Ascending aorta (tissue), 2 donors: ENCODE measurements around the gene ZNF813. TPM values are rescaled to one million over a fixed set of nuclear protein-coding genes. Genes with fewer than 3 reads are reported as not detected.
"Not testable (repeated sequence)": the region's sequence is repeated elsewhere in the genome, so short reads cannot be mapped to it uniquely, and the experiment has no call there.

Source experiments
- DNase-seq, 2 donors: peaks; one replicate each; pipeline ENCODE4 v3.0.0-alpha.2; 2019; ENCODE audit warnings: low spot score in 2 of 2
- H3K27ac ChIP-seq, 2 donors: fragments of 200-600 bp; sonication (generic); one replicate each; pipeline ENCODE4 v1.5.1; 2016 to 2017; ENCODE audit warnings: mild to moderate bottlenecking in 1 of 2
- H3K27me3 ChIP-seq: fragments of 200-600 bp; sonication (generic); one replicate; pipeline ENCODE4 v1.5.1; 2017
- H3K36me3 ChIP-seq, 2 donors: fragments of 200-600 bp; sonication (generic); one replicate each; pipeline ENCODE4 v1.5.1; 2016
- H3K4me1 ChIP-seq, 2 donors: fragments of 200-600 bp; sonication (generic); one replicate each; pipeline ENCODE4 v1.5.1; 2016 to 2017; ENCODE audit warnings: mild to moderate bottlenecking in 1 of 2
- H3K4me3 ChIP-seq, 2 donors: fragments of 200-600 bp; sonication (generic); one replicate each; pipeline ENCODE4 v1.5.1; 2016 to 2017; ENCODE audit warnings: mild to moderate bottlenecking in 1 of 2
- H3K9me3 ChIP-seq, 2 donors: fragments of 200-600 bp; sonication (generic); one replicate each; pipeline ENCODE4 v1.5.1; 2016
- CTCF ChIP-seq, 3 experiments: fragments of 200-600 bp in 2 of 3; fragments of 450-650 bp in 1 of 3; sonication (generic) in 2 of 3; IDR thresholded peaks; one replicate each; pipeline ENCODE4 v1.5.1; 2016 to 2019; ENCODE audit warnings: antibody characterized with exemption in 3 of 3, mild to moderate bottlenecking in 1 of 3, moderate library complexity in 1 of 3
- intact Hi-C: fragments of 100-400 bp; cut with DNase I; formaldehyde crosslinking; loops from one replicate; pipeline ENCODE4 v1.15.1; 2023
- total RNA-seq: library from RNA; depleted of rRNA; stranded (reverse); fragments of >200 nt; gene quantifications from one replicate; pipeline ENCODE4 v1.1.0, GENCODE V29; 2016

Gene ZNF813
- total RNA-seq, 1 donor from 2014 or later: 1.3 TPM

- no peak for TF ChIP-seq CTCF (IDR thresholded peaks at IDR 0.05)
- no peaks in the 10 kb centered on the region for H3K27me3 ChIP-seq
- H3K4me3 ChIP-seq: no peak overlapping the region
- peaks cover 53 to 62% of the 10 kb centered on the region in 2 donors for H3K36me3 ChIP-seq
- intact Hi-C loops: no loop called here
- H3K27ac ChIP-seq: no peak overlapping the region
- H3K4me1 ChIP-seq: no peaks in the 10 kb centered on the region
- peaks cover 34 to 72% of the 10 kb centered on the region in 2 donors for H3K9me3 ChIP-seq
- DNase-seq: no peak
Observed at GRCh38 chr19:53485046-53486004, 17.8 kb downstream of the ZNF813 start.

- Histone ChIP-seq H3K36me3 (peaks cover 33 to 53% of the 10 kb centered on the region in 2 donors), H3K27me3 (no peaks in the 10 kb centered on the region), H3K27ac (no peak overlapping the region), H3K9me3 (peaks cover 59 to 90% of the 10 kb centered on the region in 2 donors), H3K4me1 (no peaks in the 10 kb centered on the region), H3K4me3 (no peak overlapping the region)
- TF ChIP-seq CTCF (IDR thresholded peaks at IDR 0.05): no peak
- intact Hi-C loops: no loop called here
- DNase-seq: no peak
Observed at GRCh38 chr19:53492153-53492552, 24.6 kb downstream of the ZNF813 start.

- peaks cover 24 to 42% of the 10 kb centered on the region in 2 donors for H3K9me3 ChIP-seq
- intact Hi-C loops, DNase-seq, H3K27me3 ChIP-seq, H3K4me3 ChIP-seq, H3K36me3 ChIP-seq, H3K4me1 ChIP-seq, H3K27ac ChIP-seq: not testable (repeated sequence)
Observed at GRCh38 chr19:53497311-53498023, 29.9 kb downstream of the ZNF813 start.

- H3K27me3 ChIP-seq, DNase-seq, H3K27ac ChIP-seq, intact Hi-C loops, H3K4me1 ChIP-seq, H3K36me3 ChIP-seq, H3K4me3 ChIP-seq: not testable (repeated sequence)
- peaks cover 20 to 36% of the 10 kb centered on the region in 2 donors for H3K9me3 ChIP-seq
Observed at GRCh38 chr19:53498024-53498395, 30.5 kb downstream of the ZNF813 start.

GRCh38 chr19:53503151-53503550, 35.6 kb downstream of the ZNF813 start:
- H3K4me1 ChIP-seq, H3K27me3 ChIP-seq, H3K9me3 ChIP-seq, intact Hi-C loops, H3K4me3 ChIP-seq, H3K36me3 ChIP-seq, DNase-seq, H3K27ac ChIP-seq: not testable (repeated sequence)

- H3K4me1 ChIP-seq, H3K27ac ChIP-seq, H3K4me3 ChIP-seq, intact Hi-C loops, H3K27me3 ChIP-seq, H3K9me3 ChIP-seq, DNase-seq, H3K36me3 ChIP-seq: not testable (repeated sequence)
Observed at GRCh38 chr19:53503671-53504364, 36.3 kb downstream of the ZNF813 start.

- H3K4me1 ChIP-seq, H3K27me3 ChIP-seq, H3K4me3 ChIP-seq, H3K36me3 ChIP-seq, H3K27ac ChIP-seq, H3K9me3 ChIP-seq, DNase-seq, intact Hi-C loops: not testable (repeated sequence)
Observed at GRCh38 chr19:53504365-53504703, 36.8 kb downstream of the ZNF813 start.

- H3K27ac ChIP-seq: no peak overlapping the region
- no peaks in the 10 kb centered on the region for H3K27me3 ChIP-seq
- no peak for DNase-seq
- H3K4me3 ChIP-seq: no peak overlapping the region
- no peak for TF ChIP-seq CTCF (IDR thresholded peaks at IDR 0.05)
- H3K36me3 ChIP-seq: no peaks in the 10 kb centered on the region
- intact Hi-C loops: no loop called here
- no peaks in the 10 kb centered on the region for H3K9me3 ChIP-seq
- no peaks in the 10 kb centered on the region for H3K4me1 ChIP-seq
Observed at GRCh38 chr19:53504885-53505284, 37.4 kb downstream of the ZNF813 start.
